AG04449 (cell line): Measurements from ENCODE around the gene ICAM4.

Experiments used
- CTCF ChIA-PET: fragments of 350-600 bp; formaldehyde crosslinking; extraction: SDS; loops from one replicate; lab custom pipeline; 2021; ENCODE audit warnings: antibody characterized with exemption; lab: Yijun Ruan, JAX
- POLR2A ChIA-PET: fragments of 400-600, 350-600 bp; formaldehyde crosslinking; extraction: SDS; loops from one replicate; lab custom pipeline; 2020; ENCODE audit warnings: antibody characterized with exemption, inconsistent platforms; lab: Yijun Ruan, JAX
- DNase-seq: peaks from one replicate; pipeline ENCODE4 v3.0.0-alpha.2; 2010; ENCODE audit warnings: low read depth, low spot score
- H3K4me3 ChIP-seq: 2 replicates; pipeline ENCODE4 v1.5.1; 2011; ENCODE audit warnings: low read depth, mild to moderate bottlenecking, control low read depth, low read length
- TF ChIP-seq, protein P1 (sequence below): IDR thresholded peaks from one replicate; pipeline ENCODE4 v1.5.1; 2011; ENCODE audit warnings: mild to moderate bottlenecking, moderate library complexity, low read length, control low read depth, inconsistent platforms; ENCODE audit not compliant: insufficient read depth; ENCODE audit errors: missing control alignments

The ICAM4 gene

DNA sequence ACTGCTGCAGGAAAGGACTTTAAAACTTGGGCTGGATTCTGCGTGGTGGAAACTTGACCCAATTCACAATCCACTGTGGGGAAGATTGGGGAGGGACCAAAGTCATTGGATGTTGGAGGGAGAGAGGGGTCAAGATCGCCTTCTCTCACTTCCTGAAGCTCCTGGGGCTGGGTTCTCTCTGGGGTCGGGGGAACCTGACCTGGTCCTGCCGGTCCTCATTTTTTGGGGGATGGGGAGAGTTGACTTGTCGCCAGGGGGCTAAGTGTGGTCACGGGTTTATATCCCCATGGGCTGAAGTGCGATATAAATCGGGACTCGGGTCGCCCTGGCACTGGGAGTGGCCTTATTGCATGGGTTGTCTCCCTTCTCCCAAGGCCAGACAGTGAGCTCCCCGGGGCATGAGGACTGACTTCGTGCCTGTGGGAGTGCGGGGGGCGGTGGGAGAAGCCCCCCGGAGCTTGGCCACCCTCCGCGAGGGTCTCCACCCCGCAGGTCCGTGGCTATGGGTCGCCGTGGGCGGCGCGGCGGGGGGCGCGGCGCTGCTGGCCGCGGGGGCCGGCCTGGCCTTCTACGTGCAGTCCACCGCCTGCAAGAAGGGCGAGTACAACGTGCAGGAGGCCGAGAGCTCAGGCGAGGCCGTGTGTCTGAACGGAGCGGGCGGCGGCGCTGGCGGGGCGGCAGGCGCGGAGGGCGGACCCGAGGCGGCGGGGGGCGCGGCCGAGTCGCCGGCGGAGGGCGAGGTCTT lies 9.3 kb downstream of the ICAM4 start:
- ChIA-PET POLR2A (no interaction called here), CTCF (interaction anchor here (1.0 kb wide), 2 partner anchors 25 to 36 kb away, joined by 3 read pairs; partner anchors contain the start of gene ICAM1)
- TF ChIP-seq, protein P1, sequence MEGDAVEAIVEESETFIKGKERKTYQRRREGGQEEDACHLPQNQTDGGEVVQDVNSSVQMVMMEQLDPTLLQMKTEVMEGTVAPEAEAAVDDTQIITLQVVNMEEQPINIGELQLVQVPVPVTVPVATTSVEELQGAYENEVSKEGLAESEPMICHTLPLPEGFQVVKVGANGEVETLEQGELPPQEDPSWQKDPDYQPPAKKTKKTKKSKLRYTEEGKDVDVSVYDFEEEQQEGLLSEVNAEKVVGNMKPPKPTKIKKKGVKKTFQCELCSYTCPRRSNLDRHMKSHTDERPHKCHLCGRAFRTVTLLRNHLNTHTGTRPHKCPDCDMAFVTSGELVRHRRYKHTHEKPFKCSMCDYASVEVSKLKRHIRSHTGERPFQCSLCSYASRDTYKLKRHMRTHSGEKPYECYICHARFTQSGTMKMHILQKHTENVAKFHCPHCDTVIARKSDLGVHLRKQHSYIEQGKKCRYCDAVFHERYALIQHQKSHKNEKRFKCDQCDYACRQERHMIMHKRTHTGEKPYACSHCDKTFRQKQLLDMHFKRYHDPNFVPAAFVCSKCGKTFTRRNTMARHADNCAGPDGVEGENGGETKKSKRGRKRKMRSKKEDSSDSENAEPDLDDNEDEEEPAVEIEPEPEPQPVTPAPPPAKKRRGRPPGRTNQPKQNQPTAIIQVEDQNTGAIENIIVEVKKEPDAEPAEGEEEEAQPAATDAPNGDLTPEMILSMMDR = no peak
- no peak for DNase-seq
- no peak overlapping the region; the same call in 1 of the 2 replicates for H3K4me3 ChIP-seq

DNA sequence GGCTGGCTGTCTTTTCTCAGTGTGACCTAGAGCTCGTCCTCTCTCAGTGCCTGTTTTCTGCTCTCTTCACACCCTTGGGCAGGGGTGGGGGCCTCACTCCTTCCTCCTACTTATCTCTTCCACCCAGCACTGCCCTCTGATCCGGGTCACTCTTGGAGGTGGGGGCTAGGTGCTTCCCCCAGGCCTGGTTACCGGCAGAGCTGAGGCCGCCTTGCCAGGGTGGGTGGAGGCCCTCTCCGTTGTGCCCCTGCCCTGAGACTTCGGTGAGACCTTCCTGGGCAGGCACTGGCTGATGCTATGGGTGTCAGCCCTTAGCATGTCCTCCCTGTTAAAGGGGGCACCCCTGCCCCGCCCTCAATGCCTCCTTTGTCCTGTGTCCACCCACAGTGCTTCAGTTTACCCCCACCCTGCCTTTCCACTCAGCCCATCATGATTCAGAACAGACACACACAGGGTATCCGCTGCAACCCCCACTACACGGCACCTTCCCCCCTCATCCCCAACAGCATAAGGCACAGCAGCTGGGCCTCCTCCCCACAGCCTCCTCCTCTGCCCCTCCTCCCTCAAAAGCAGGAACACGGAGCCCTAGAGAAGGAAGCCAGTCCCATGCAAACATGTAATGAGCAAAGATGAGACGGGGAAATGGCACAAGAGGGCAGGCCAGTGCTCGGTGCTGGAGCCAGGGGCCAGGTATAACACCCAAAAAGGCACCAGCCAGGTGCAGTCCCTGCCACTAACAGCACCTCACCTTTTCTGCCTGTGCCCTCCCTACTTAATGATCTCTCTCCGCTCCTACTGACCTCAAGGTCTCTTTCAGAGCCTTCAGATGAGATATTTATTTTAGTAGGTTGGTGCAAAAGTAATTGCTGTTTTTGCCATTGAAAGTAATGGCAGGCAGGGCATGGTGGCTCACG lies 13.0 kb downstream of the ICAM4 start:
- ChIA-PET POLR2A (no interaction called here), CTCF (interaction anchor here (1.0 kb wide), 1 partner anchor 40 kb away, joined by 3 read pairs; no protein-coding TSS in a partner anchor)
- TF ChIP-seq, protein P1 = no peak

DNA sequence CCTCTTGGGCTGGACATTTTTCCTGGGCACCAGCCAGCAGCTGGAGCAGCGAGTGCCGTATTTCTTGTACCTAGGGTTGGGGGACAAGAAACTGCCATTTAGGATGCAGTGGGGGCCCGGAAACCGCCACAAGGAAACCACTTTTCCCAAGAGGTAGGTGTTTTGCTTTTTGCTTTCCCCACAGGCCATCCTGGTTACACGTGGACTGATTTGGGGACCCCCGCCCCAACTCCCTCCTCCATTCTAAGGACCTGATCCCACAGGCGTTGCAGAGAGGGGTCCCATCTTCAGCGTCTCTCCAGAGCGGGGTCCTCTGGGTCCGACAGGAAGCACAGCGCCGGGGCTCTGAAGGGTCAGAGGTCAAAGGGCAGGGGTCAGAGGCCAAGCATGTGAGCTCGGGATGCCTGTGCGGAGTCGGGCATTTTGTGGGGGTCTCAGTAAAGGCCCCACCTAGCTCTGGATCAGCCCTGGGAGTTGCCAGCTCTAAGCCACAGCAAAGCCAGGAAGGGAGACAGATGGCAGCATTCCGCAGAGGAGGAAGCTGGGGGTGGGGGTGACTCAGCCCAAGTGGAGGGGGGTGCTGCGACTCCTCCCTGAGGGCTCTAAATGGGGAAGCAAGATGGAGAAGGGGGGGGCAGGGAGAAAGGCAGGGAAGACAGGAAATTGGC lies 18.5 kb downstream of the ICAM4 start:
- DNase-seq = no peak
- POLR2A ChIA-PET = interaction anchor here (0.6 to 2.4 kb wide), 4 partner anchors 13 to 35 kb away, joined by 3 to 15 read pairs (median 4); partner anchors contain the start of genes ICAM1 and ICAM5
- CTCF ChIA-PET = interaction anchor here (0.9 to 1.9 kb wide), 11 partner anchors 9 to 113 kb away, joined by 3 to 10 read pairs (median 4); partner anchors contain the start of gene ICAM1

More for the DNA sequence above, 13.0 kb downstream of the ICAM4 start:
- no peak overlapping the region for H3K4me3 ChIP-seq
- no peak for DNase-seq

DNA sequence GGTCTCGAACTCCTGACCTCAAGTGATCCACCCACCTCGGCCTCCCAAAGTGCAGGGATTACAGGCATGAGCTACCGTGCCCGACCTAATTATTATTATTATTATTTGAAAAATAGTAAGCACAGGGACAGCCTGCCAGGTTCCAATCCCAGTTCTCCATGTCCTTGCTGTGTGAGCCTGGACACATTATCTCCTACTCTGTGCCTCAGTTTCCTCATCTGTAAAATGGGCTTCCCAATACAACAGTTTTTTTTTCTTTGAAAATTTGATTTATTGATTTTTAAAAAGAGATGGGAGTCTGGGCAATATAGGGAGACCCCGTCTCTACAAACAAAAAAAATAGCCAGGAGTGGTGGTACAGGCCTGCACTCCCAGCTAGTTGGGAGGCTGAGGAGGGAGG lies 19.6 kb downstream of the ICAM4 start:
- CTCF ChIA-PET = interaction anchor here (1.0 to 1.9 kb wide), 5 partner anchors 14 to 84 kb away, joined by 3 to 6 read pairs (median 4); partner anchors contain the start of gene ICAM1
- TF ChIP-seq, protein P1 = no peak
- DNase-seq = no peak
- H3K4me3 ChIP-seq = no peak overlapping the region
- POLR2A ChIA-PET = interaction anchor here (1.1 to 2.4 kb wide), 3 partner anchors 14 to 17 kb away, joined by 3 to 15 read pairs (median 4); partner anchors contain the start of gene ICAM5

More for the DNA sequence above, 18.5 kb downstream of the ICAM4 start:
- TF ChIP-seq, protein P1 = no peak
- no peak overlapping the region for H3K4me3 ChIP-seq

DNA sequence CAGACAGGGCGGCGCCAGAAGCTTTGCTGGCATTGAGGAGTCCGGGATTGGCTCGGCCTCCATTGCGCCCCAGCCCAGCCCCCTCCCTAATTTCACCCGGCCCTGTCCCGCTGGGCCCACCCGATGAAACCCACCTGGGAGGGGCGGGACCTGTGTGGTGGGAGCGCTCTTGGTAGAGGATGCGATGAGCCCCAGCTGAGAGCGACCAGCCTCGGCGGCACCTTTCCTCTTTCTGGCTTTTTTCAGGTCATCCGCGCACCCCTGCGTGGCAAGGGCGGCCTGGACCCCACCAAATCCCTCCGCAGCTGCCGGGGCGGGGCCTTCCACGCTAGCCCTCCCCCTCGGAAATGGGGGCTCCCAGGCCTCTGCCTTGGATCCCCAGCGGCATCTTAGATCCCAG lies 22.7 kb downstream of the ICAM4 start, which contains the start of gene ZGLP1:
TSS of gene ZGLP1 (minus strand) at position 393 of the 400 bp plus-strand sequence.
- ChIA-PET CTCF (no interaction called here), POLR2A (interaction anchor here (0.8 kb wide), 1 partner anchor 21 kb away, joined by 5 read pairs; no protein-coding TSS in a partner anchor)
- H3K4me3 ChIP-seq = no peak within 1 kb of the TSS
- TF ChIP-seq, protein P1 = no peak
- DNase-seq = no peak
